Thymus (tissue), 11 donors: ENCODE results near the gene DOCK3. TPM values are rescaled to one million over a fixed set of nuclear protein-coding genes. Genes with fewer than 3 reads are reported as not detected.

Source experiments
- DNase-seq, 9 donors: peaks; one replicate each; pipeline ENCODE4 v3.0.0-alpha.2; 2013; ENCODE audit warnings: low spot score in 9 of 9, low read depth in 6 of 9, missing footprints in 1 of 9
- H3K27ac ChIP-seq, 2 donors: one replicate each; pipeline ENCODE4 v1.5.1; 2013; ENCODE audit warnings: control low read depth in 1 of 2, low read depth in 1 of 2, low read length in 1 of 2, mild to moderate bottlenecking in 1 of 2, moderate library complexity in 1 of 2
- H3K27me3 ChIP-seq, 2 donors: one replicate each; pipeline ENCODE4 v1.5.1; 2013; ENCODE audit warnings: low read length in 1 of 2; ENCODE audit not compliant: control insufficient read depth in 2 of 2, insufficient read depth in 1 of 2
- H3K36me3 ChIP-seq, 2 donors: one replicate each; pipeline ENCODE4 v1.5.1; 2013; ENCODE audit warnings: low read length in 1 of 2, mild to moderate bottlenecking in 1 of 2, moderate library complexity in 1 of 2; ENCODE audit not compliant: control insufficient read depth in 2 of 2, insufficient read depth in 2 of 2
- H3K4me1 ChIP-seq, 2 donors: one replicate each; pipeline ENCODE4 v1.5.1; 2013; ENCODE audit warnings: low read length in 2 of 2; ENCODE audit not compliant: control insufficient read depth in 2 of 2, insufficient read depth in 2 of 2
- H3K4me3 ChIP-seq, 2 donors: one replicate each; pipeline ENCODE4 v1.5.1; 2013; ENCODE audit warnings: low read length in 2 of 2, control low read depth in 1 of 2, mild to moderate bottlenecking in 1 of 2
- H3K9me3 ChIP-seq, 2 donors: one replicate each; pipeline ENCODE4 v1.5.1; 2013; ENCODE audit warnings: low read length in 1 of 2, mild to moderate bottlenecking in 1 of 2; ENCODE audit not compliant: control insufficient read depth in 2 of 2, insufficient read depth in 1 of 2
- WGBS: extraction: QIAGEN DNeasy Blood & Tissue Kit; methylation state at CpG from one replicate; pipeline ENCODE4 v1.1.7; 2013; 5-methylcytosine and 5-hydroxymethylcytosine counted together
- polyA plus RNA-seq: library from polyadenylated mRNA; stranded (reverse); fragments of 200-250 nt; gene quantifications from one replicate; pipeline ENCODE4 v1.2.3, GENCODE V29; 2013
- total RNA-seq: library from RNA; stranded (reverse); fragments of 120-200 nt; gene quantifications from one replicate; pipeline ENCODE4 v1.2.4, GENCODE V29; 2013
- donor health status: healthy.

The DOCK3 gene
- total and polyA plus RNA-seq, 2 donors, result 0.05 to 0.21 TPM

- H3K4me3 ChIP-seq, result no peak overlapping the region
- no peak overlapping the region for H3K27ac ChIP-seq
- no peaks in the 10 kb centered on the region for H3K9me3 ChIP-seq
- DNase-seq, result no peak
- 77% methylated on average over 8 of the region's 8 CpGs for WGBS
- peaks cover 0 to 5% of the 10 kb centered on the region in 2 donors for H3K4me1 ChIP-seq
- H3K36me3 ChIP-seq, result no peaks in the 10 kb centered on the region
- no peaks in the 10 kb centered on the region for H3K27me3 ChIP-seq
Measured at GRCh38 chr3:50656417-50657195, 18.1 kb upstream of the DOCK3 start.

GRCh38 chr3:50657407-50657806 is 17.3 kb upstream of the DOCK3 start:
- H3K36me3 ChIP-seq, result no peaks in the 10 kb centered on the region
- H3K4me1 ChIP-seq, result peaks cover 0 to 5% of the 10 kb centered on the region in 2 donors
- H3K27me3 ChIP-seq, result no peaks in the 10 kb centered on the region
- no peak overlapping the region for H3K4me3 ChIP-seq
- no peaks in the 10 kb centered on the region for H3K9me3 ChIP-seq
- 85% methylated on average over 5 of the region's 5 CpGs for WGBS
- H3K27ac ChIP-seq, result no peak overlapping the region
- DNase-seq, result no peak

GRCh38 chr3:50657816-50658215 is 16.9 kb upstream of the DOCK3 start:
- DNase-seq, result no peak
- Histone ChIP-seq H3K27me3 (no peaks in the 10 kb centered on the region), H3K9me3 (no peaks in the 10 kb centered on the region), H3K4me1 (peaks cover 0 to 5% of the 10 kb centered on the region in 2 donors), H3K4me3 (no peak overlapping the region), H3K36me3 (no peaks in the 10 kb centered on the region), H3K27ac (no peak overlapping the region)
- WGBS, result 96% methylated on average over 3 of the region's 3 CpGs

GRCh38 chr3:50658416-50658815 is 16.3 kb upstream of the DOCK3 start:
- Histone ChIP-seq H3K27me3 (no peaks in the 10 kb centered on the region), H3K4me3 (no peak overlapping the region), H3K27ac (no peak overlapping the region), H3K9me3 (no peaks in the 10 kb centered on the region), H3K36me3 (no peaks in the 10 kb centered on the region), H3K4me1 (peaks cover 0 to 5% of the 10 kb centered on the region in 2 donors)
- no peak for DNase-seq
- 95% methylated on average over 6 of the region's 6 CpGs for WGBS

- H3K9me3 ChIP-seq, result no peaks in the 10 kb centered on the region
- H3K4me1 ChIP-seq, result peaks cover 0 to 5% of the 10 kb centered on the region in 2 donors
- no peaks in the 10 kb centered on the region for H3K27me3 ChIP-seq
- H3K36me3 ChIP-seq, result no peaks in the 10 kb centered on the region
- no peak overlapping the region for H3K27ac ChIP-seq
- DNase-seq, result no peak
- no peak overlapping the region for H3K4me3 ChIP-seq
- WGBS, result 82% methylated on average over 3 of the region's 3 CpGs
Measured at GRCh38 chr3:50658831-50659230, 15.9 kb upstream of the DOCK3 start.

- DNase-seq, result no peak
- 98% methylated on average over 10 of the region's 10 CpGs for WGBS
Measured at GRCh38 chr3:50660386-50660785, 14.3 kb upstream of the DOCK3 start.

GRCh38 chr3:50661321-50661837 is 13.3 kb upstream of the DOCK3 start:
- Histone ChIP-seq H3K27me3 (peaks cover 0 to 2% of the 10 kb centered on the region in 2 donors), H3K27ac (no peak overlapping the region), H3K36me3 (no peaks in the 10 kb centered on the region), H3K4me1 (no peaks in the 10 kb centered on the region), H3K9me3 (no peaks in the 10 kb centered on the region), H3K4me3 (no peak overlapping the region)
- no peak for DNase-seq
- WGBS, result 90% methylated on average over 6 of the region's 6 CpGs

More at GRCh38 chr3:50660386-50660785, 14.3 kb upstream of the DOCK3 start:
- no peak overlapping the region for H3K4me3 ChIP-seq
- peaks cover 0 to under 1% of the 10 kb centered on the region in 2 donors for H3K4me1 ChIP-seq
- no peaks in the 10 kb centered on the region for H3K36me3 ChIP-seq
- H3K27me3 ChIP-seq, result no peaks in the 10 kb centered on the region
- no peaks in the 10 kb centered on the region for H3K9me3 ChIP-seq
- H3K27ac ChIP-seq, result no peak overlapping the region

GRCh38 chr3:50662408-50662807 is 12.3 kb upstream of the DOCK3 start:
- WGBS, result 67% methylated on average over 2 of the region's 2 CpGs
- DNase-seq, result no peak
- Histone ChIP-seq H3K36me3 (no peaks in the 10 kb centered on the region), H3K9me3 (no peaks in the 10 kb centered on the region), H3K4me1 (no peaks in the 10 kb centered on the region), H3K27me3 (peaks cover 0 to 7% of the 10 kb centered on the region in 2 donors), H3K4me3 (no peak overlapping the region), H3K27ac (no peak overlapping the region)

- Histone ChIP-seq H3K36me3 (no peaks in the 10 kb centered on the region), H3K4me3 (no peak overlapping the region), H3K9me3 (no peaks in the 10 kb centered on the region), H3K27ac (no peak overlapping the region), H3K4me1 (no peaks in the 10 kb centered on the region), H3K27me3 (peaks cover 0 to 13% of the 10 kb centered on the region in 2 donors)
- WGBS, result 94% methylated on average over 5 of the region's 5 CpGs
- DNase-seq, result no peak
Measured at GRCh38 chr3:50665081-50665840, 9.5 kb upstream of the DOCK3 start.
